22Rv1 (cell line): Measurements from ENCODE around the gene SULT1B1.

ENCODE experiments used
- ZFX ChIP-seq: fragments of 450-650 bp; IDR thresholded peaks from 2 replicates; pipeline ENCODE4 v1.6.1; 2017; ENCODE audit warnings: antibody characterized with exemption, borderline replicate concordance
- TF ChIP-seq, protein P1 (sequence below): fragments of 450-650 bp; IDR thresholded peaks from 2 replicates; pipeline ENCODE4 v1.5.1; 2017; ENCODE audit warnings: mild to moderate bottlenecking

DNA sequence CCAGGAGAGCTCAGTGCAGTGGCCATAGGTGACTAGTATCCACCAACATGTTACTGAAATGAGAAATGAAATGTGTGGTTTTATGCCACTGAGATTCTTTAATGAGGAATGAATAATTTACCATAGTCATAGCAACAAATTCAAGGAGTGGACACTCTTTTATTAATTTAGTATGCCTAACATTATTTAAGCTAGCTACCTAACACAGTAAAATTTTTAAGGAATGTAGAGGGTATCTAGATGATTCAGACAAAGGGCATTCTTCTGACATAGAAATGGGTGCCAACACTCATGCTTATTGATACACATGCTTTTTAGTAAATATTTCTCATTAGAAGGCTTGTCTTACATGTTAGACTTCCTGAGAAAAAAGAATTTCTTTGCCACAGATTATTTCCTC is 33.3 kb upstream of the SULT1B1 start:
- TF ChIP-seq, protein P1, sequence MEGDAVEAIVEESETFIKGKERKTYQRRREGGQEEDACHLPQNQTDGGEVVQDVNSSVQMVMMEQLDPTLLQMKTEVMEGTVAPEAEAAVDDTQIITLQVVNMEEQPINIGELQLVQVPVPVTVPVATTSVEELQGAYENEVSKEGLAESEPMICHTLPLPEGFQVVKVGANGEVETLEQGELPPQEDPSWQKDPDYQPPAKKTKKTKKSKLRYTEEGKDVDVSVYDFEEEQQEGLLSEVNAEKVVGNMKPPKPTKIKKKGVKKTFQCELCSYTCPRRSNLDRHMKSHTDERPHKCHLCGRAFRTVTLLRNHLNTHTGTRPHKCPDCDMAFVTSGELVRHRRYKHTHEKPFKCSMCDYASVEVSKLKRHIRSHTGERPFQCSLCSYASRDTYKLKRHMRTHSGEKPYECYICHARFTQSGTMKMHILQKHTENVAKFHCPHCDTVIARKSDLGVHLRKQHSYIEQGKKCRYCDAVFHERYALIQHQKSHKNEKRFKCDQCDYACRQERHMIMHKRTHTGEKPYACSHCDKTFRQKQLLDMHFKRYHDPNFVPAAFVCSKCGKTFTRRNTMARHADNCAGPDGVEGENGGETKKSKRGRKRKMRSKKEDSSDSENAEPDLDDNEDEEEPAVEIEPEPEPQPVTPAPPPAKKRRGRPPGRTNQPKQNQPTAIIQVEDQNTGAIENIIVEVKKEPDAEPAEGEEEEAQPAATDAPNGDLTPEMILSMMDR, result no peak
- no peak for TF ChIP-seq ZFX
